HepG2 (cell line): ENCODE results near the gene ZSCAN26. TPM values are rescaled to one million over a fixed set of nuclear protein-coding genes. Genes with fewer than 3 reads are reported as not detected.

Experiments used
- ARNTL ChIP-seq: sonication (generic); formaldehyde crosslinking; IDR thresholded peaks from 2 replicates; pipeline ENCODE4 v1.4.0; 2020; ENCODE audit warnings: mild to moderate bottlenecking, missing genetic modification reagents
- CHCHD3 ChIP-seq: sonication (generic); formaldehyde crosslinking; IDR thresholded peaks from 2 replicates; pipeline ENCODE4 v1.8.0; 2022; ENCODE audit warnings: mild to moderate bottlenecking, missing genetic modification reagents, moderate library complexity
- GTF3A ChIP-seq: sonication (generic); formaldehyde crosslinking; conservative IDR thresholded peaks from 2 replicates; pipeline ENCODE4 v1.4.0; 2020; ENCODE audit warnings: mild to moderate bottlenecking, missing genetic modification reagents
- HES4 ChIP-seq: sonication (generic); formaldehyde crosslinking; IDR thresholded peaks from 2 replicates; pipeline ENCODE4 v1.9.0; 2021; ENCODE audit warnings: mild to moderate bottlenecking, missing genetic modification reagents, borderline replicate concordance
- HNRNPL ChIP-seq: fragments of 200-400 bp; formaldehyde crosslinking; IDR thresholded peaks from 2 replicates; pipeline ENCODE4 v1.6.1; 2017; ENCODE audit warnings: mild to moderate bottlenecking, low read depth, low read length
- PHF20 ChIP-seq: sonication (generic); formaldehyde crosslinking; IDR thresholded peaks from 2 replicates; pipeline ENCODE4 v1.5.0; 2020; ENCODE audit warnings: mild to moderate bottlenecking, missing genetic modification reagents
- SIX4 ChIP-seq: sonication (generic); formaldehyde crosslinking; IDR thresholded peaks from 2 replicates; pipeline ENCODE4 v1.4.0; 2020; ENCODE audit warnings: missing genetic modification reagents
- ZNF205 ChIP-seq: IDR thresholded peaks from 2 replicates; pipeline ENCODE4 v1.6.1; 2018; ENCODE audit warnings: missing biosample characterization, missing genetic modification reagents
- polyA plus RNA-seq, 8 experiments: library from polyadenylated mRNA; depleted of rRNA in 3 of 8; stranded (reverse) in 7 of 8; unstranded in 1 of 8; fragments of >200 nt; fragmentation: Illumina TruSeq in 4 of 8; extraction: Trizol in 4 of 8; gene quantifications; 2 replicates each; pipeline versions ENCODE4 v1.2.1 to v1.2.3, GENCODE V29; 2011 to 2016; ENCODE audit warnings: low read depth in 4 of 8, missing spikeins in 1 of 8, mixed read lengths in 1 of 8; ENCODE audit not compliant: insufficient read depth in 1 of 8
- total RNA-seq, 5 experiments: library from RNA; depleted of rRNA; stranded (reverse); fragments of >200 nt; fragmentation: Illumina TruSeq; extraction: Trizol; gene quantifications; 2 replicates each; pipeline ENCODE4 v1.2.3, GENCODE V29; 2016; ENCODE audit warnings: low read depth in 1 of 5
- TF ChIP-seq, protein P1 (sequence below): sonication (generic); formaldehyde crosslinking; IDR thresholded peaks from 2 replicates; pipeline ENCODE4 v1.5.0; 2020; ENCODE audit warnings: mild to moderate bottlenecking, missing genetic modification reagents
- TF ChIP-seq, protein P2 (sequence below): IDR thresholded peaks from 2 replicates; pipeline ENCODE4 v1.6.1; 2016; ENCODE audit warnings: missing compliant biosample characterization, missing genetic modification reagents, borderline replicate concordance
- TF ChIP-seq, protein P3 (sequence below): sonication (generic); formaldehyde crosslinking; IDR thresholded peaks from 2 replicates; pipeline ENCODE4 v1.4.0; 2020; ENCODE audit warnings: missing genetic modification reagents
- TF ChIP-seq, protein P4 (sequence below): sonication (generic); formaldehyde crosslinking; IDR thresholded peaks from one replicate; pipeline ENCODE4 v1.5.1; 2020; ENCODE audit warnings: mild to moderate bottlenecking, missing genetic modification reagents; ENCODE audit errors: not compliant biosample characterization

Gene ZSCAN26
- total and polyA plus RNA-seq, 2 of the 13 experiments (the other 11 are each of a cell fraction or from before 2014, with no cell fraction given): 12.0 to 15.6 TPM

DNA sequence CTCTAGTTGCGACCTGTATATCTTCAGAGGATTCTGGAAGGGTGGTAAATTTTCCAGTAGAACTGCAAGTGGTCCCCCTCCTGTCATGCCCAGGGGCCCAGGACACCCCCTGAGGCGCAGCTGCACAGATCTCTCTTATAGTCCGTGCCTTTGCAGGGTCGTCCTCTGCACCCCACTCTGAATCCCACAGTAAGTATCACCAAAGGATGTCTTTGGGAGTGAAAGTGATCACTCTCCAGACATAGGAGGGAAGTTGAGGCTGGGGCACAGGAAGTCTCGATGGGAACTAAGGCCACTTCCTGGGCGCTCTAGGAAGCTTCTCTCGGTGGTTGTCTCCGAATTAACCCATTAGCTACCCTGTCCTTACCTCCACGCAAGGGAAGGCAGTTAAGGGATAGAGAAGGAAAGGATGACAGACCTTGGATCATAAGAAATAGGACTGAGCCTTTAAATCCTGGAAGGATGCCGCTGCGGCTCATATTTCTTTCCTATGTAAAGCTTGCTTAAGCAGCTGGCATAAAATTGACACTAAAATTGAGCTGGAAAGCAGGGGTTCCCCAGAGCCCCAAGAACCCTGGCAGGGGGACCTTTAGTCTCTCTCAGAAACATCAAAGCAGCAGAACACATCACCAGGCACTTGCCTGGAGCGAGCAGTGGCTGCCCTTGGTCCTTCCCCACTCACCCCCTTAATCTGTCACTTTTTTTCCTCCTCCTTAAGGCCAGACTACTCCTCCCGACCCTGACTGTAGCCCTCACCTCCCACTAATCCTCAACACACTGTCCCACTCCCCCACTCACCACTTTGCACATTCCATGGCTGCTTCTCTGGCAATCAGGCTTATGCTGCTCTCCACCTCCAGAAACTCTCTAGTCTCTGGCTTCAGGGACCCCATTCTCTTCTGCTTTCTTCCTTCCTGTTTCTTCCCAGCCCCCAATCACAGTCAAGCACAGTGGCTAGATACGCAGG lies 14.7 kb upstream of the ZSCAN26 start, which contains the start of gene ZKSCAN4 (continued):
- TF ChIP-seq, protein P1, sequence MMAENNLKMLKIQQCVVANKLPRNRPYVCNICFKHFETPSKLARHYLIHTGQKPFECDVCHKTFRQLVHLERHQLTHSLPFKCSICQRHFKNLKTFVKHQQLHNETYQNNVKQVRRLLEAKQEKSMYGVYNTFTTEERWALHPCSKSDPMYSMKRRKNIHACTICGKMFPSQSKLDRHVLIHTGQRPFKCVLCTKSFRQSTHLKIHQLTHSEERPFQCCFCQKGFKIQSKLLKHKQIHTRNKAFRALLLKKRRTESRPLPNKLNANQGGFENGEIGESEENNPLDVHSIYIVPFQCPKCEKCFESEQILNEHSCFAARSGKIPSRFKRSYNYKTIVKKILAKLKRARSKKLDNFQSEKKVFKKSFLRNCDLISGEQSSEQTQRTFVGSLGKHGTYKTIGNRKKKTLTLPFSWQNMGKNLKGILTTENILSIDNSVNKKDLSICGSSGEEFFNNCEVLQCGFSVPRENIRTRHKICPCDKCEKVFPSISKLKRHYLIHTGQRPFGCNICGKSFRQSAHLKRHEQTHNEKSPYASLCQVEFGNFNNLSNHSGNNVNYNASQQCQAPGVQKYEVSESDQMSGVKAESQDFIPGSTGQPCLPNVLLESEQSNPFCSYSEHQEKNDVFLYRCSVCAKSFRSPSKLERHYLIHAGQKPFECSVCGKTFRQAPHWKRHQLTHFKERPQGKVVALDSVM (CRISPR knock-in tag): no peak
- no peak for TF ChIP-seq GTF3A (CRISPR knock-in tag)
- no peak for TF ChIP-seq CHCHD3 (CRISPR knock-in tag)
- TF ChIP-seq PHF20: peak; percentile 99
- no peak for TF ChIP-seq ARNTL (CRISPR knock-in tag)
- TF ChIP-seq ZNF205: peak; percentile 58; the same call in 1 of the 2 replicates
- TF ChIP-seq HES4: no peak
- TF ChIP-seq SIX4: no peak; the same call in 1 of the 2 replicates
- TF ChIP-seq, protein P2, sequence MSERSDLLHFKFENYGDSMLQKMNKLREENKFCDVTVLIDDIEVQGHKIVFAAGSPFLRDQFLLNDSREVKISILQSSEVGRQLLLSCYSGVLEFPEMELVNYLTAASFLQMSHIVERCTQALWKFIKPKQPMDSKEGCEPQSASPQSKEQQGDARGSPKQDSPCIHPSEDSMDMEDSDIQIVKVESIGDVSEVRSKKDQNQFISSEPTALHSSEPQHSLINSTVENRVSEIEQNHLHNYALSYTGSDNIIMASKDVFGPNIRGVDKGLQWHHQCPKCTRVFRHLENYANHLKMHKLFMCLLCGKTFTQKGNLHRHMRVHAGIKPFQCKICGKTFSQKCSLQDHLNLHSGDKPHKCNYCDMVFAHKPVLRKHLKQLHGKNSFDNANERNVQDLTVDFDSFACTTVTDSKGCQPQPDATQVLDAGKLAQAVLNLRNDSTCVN (CRISPR knock-in tag): no peak; the same call in 1 of the 2 replicates
- TF ChIP-seq, protein P3, sequence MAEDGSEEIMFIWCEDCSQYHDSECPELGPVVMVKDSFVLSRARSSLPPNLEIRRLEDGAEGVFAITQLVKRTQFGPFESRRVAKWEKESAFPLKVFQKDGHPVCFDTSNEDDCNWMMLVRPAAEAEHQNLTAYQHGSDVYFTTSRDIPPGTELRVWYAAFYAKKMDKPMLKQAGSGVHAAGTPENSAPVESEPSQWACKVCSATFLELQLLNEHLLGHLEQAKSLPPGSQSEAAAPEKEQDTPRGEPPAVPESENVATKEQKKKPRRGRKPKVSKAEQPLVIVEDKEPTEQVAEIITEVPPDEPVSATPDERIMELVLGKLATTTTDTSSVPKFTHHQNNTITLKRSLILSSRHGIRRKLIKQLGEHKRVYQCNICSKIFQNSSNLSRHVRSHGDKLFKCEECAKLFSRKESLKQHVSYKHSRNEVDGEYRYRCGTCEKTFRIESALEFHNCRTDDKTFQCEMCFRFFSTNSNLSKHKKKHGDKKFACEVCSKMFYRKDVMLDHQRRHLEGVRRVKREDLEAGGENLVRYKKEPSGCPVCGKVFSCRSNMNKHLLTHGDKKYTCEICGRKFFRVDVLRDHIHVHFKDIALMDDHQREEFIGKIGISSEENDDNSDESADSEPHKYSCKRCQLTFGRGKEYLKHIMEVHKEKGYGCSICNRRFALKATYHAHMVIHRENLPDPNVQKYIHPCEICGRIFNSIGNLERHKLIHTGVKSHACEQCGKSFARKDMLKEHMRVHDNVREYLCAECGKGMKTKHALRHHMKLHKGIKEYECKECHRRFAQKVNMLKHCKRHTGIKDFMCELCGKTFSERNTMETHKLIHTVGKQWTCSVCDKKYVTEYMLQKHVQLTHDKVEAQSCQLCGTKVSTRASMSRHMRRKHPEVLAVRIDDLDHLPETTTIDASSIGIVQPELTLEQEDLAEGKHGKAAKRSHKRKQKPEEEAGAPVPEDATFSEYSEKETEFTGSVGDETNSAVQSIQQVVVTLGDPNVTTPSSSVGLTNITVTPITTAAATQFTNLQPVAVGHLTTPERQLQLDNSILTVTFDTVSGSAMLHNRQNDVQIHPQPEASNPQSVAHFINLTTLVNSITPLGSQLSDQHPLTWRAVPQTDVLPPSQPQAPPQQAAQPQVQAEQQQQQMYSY: no peak
- TF ChIP-seq, protein P4, sequence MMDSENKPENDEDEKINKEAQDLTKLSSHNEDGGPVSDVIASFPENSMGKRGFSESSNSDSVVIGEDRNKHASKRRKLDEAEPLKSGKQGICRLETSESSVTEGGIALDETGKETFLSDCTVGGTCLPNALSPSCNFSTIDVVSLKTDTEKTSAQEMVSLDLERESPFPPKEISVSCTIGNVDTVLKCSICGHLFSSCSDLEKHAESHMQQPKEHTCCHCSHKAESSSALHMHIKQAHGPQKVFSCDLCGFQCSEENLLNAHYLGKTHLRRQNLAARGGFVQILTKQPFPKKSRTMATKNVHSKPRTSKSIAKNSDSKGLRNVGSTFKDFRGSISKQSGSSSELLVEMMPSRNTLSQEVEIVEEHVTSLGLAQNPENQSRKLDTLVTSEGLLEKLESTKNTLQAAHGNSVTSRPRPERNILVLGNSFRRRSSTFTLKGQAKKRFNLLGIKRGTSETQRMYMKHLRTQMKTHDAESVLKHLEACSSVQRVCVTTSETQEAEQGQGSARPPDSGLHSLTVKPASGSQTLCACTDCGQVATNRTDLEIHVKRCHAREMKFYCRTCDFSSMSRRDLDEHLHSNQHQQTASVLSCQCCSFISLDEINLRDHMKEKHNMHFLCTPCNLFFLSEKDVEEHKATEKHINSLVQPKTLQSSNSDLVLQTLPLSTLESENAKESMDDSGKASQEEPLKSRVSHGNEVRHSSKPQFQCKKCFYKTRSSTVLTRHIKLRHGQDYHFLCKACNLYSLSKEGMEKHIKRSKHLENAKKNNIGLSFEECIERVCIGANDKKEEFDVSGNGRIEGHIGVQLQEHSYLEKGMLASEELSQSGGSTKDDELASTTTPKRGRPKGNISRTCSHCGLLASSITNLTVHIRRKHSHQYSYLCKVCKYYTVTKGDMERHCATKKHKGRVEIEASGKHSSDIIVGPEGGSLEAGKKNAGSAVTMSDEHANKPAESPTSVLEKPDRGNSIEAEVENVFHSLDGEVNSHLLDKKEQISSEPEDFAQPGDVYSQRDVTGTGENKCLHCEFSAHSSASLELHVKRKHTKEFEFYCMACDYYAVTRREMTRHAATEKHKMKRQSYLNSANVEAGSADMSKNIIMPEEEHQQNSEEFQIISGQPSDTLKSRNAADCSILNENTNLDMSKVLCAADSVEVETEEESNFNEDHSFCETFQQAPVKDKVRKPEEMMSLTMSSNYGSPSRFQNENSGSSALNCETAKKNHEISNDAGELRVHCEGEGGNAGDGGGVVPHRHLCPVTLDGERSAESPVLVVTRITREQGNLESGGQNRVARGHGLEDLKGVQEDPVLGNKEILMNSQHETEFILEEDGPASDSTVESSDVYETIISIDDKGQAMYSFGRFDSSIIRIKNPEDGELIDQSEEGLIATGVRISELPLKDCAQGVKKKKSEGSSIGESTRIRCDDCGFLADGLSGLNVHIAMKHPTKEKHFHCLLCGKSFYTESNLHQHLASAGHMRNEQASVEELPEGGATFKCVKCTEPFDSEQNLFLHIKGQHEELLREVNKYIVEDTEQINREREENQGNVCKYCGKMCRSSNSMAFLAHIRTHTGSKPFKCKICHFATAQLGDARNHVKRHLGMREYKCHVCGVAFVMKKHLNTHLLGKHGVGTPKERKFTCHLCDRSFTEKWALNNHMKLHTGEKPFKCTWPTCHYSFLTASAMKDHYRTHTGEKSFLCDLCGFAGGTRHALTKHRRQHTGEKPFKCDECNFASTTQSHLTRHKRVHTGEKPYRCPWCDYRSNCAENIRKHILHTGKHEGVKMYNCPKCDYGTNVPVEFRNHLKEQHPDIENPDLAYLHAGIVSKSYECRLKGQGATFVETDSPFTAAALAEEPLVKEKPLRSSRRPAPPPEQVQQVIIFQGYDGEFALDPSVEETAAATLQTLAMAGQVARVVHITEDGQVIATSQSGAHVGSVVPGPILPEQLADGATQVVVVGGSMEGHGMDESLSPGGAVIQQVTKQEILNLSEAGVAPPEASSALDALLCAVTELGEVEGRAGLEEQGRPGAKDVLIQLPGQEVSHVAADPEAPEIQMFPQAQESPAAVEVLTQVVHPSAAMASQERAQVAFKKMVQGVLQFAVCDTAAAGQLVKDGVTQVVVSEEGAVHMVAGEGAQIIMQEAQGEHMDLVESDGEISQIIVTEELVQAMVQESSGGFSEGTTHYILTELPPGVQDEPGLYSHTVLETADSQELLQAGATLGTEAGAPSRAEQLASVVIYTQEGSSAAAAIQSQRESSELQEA: no peak
- TF ChIP-seq HNRNPL: no peak
